SK-N-SH treated with all-trans-retinoic acid at 6 μM for 48 hours (cell line): ENCODE measurements around the gene PIK3R5.

ENCODE experiments used
- RARB ChIP-seq: fragments of 250-450 bp; sonication (Bioruptor Pico); IDR thresholded peaks from 2 replicates; pipeline ENCODE4 v1.8.0; 2021; ENCODE audit warnings: mild to moderate bottlenecking, moderate library complexity
- ZNF70 ChIP-seq: fragments of 450-650 bp; formaldehyde crosslinking; IDR thresholded peaks from 2 replicates; pipeline ENCODE4 v1.5.0; 2020; ENCODE audit warnings: mild to moderate bottlenecking, moderate library complexity
- ZNF8 ChIP-seq: fragments of 450-650 bp; formaldehyde crosslinking; IDR thresholded peaks from 2 replicates; pipeline ENCODE4 v1.5.0; 2020; ENCODE audit warnings: mild to moderate bottlenecking, moderate library complexity

GRCh38 chr17:8924595-8924994 is 40.9 kb downstream of the PIK3R5 start:
- no peak for TF ChIP-seq RARB
- no peak for TF ChIP-seq ZNF70 (CRISPR knock-in tag)
- no peak for TF ChIP-seq ZNF8 (CRISPR knock-in tag)
